ENCODE results near the gene CHST8.

The CHST8 gene

DNA sequence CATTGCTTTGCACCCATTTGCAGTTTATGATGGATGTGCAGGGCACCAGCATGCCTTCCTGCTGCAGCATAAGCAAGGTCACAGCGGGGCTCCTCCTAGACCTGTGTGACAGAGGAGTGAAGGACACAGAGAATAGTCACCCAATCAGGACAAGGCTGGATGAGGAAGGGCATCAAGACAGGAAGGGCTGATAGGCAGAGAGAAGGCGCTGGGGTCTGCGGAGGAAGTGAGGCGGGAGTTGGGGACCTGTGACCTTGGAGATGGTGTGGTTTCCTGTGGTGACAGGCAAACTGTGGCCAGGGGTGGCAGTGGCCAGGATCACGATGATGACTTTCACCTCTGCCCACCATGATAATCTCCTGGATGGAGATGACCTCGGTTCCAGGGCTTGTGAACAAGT is 158.5 kb downstream of the CHST8 start:
- H3K27me3 ChIP-seq (ENCODE audit: insufficient read depth, low read length, poor library complexity), result no peaks in the 10 kb centered on the region
- H3K79me2 ChIP-seq (ENCODE audit: insufficient read depth, low read length), result no peaks in the 10 kb centered on the region
- no peaks in the 10 kb centered on the region for H3K9me3 ChIP-seq (ENCODE audit: insufficient read depth, low read length, severe bottlenecking)
- no peak overlapping the region for H3K27ac ChIP-seq (ENCODE audit: low read length)
- no peak overlapping the region for H3K4me2 ChIP-seq (ENCODE audit: insufficient read depth, low read length)
- DNase-seq (no peak), ATAC-seq (ENCODE audit: insufficient read depth, low read depth) (no peak)
- no peaks in the 10 kb centered on the region for H3K4me1 ChIP-seq (ENCODE audit: insufficient read depth, low read length)
- H3K36me3 ChIP-seq (ENCODE audit: insufficient read depth, low read length), result no peaks in the 10 kb centered on the region
- H2AFZ ChIP-seq (ENCODE audit: low read depth, low read length), result no peak overlapping the region
- no peak overlapping the region for H3K9ac ChIP-seq (ENCODE audit: low read depth, low read length)
- H4K20me1 ChIP-seq (ENCODE audit: insufficient read depth, low read length), result peaks cover 19% of the 10 kb centered on the region
- TF ChIP-seq, protein P1, sequence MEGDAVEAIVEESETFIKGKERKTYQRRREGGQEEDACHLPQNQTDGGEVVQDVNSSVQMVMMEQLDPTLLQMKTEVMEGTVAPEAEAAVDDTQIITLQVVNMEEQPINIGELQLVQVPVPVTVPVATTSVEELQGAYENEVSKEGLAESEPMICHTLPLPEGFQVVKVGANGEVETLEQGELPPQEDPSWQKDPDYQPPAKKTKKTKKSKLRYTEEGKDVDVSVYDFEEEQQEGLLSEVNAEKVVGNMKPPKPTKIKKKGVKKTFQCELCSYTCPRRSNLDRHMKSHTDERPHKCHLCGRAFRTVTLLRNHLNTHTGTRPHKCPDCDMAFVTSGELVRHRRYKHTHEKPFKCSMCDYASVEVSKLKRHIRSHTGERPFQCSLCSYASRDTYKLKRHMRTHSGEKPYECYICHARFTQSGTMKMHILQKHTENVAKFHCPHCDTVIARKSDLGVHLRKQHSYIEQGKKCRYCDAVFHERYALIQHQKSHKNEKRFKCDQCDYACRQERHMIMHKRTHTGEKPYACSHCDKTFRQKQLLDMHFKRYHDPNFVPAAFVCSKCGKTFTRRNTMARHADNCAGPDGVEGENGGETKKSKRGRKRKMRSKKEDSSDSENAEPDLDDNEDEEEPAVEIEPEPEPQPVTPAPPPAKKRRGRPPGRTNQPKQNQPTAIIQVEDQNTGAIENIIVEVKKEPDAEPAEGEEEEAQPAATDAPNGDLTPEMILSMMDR (IDR thresholded peaks at IDR 0.05; ENCODE audit: borderline replicate concordance, extremely low read depth, low read length, poor library complexity, severe bottlenecking), result no peak
- TF ChIP-seq EZH2 (IDR thresholded peaks at IDR 0.05; ENCODE audit: borderline replicate concordance, low read depth, low read length, severe bottlenecking), result no peak
- H3K4me3 ChIP-seq (ENCODE audit: low read depth in 1 of 2, low read length in 2 of 2), result no peak overlapping the region

DNA sequence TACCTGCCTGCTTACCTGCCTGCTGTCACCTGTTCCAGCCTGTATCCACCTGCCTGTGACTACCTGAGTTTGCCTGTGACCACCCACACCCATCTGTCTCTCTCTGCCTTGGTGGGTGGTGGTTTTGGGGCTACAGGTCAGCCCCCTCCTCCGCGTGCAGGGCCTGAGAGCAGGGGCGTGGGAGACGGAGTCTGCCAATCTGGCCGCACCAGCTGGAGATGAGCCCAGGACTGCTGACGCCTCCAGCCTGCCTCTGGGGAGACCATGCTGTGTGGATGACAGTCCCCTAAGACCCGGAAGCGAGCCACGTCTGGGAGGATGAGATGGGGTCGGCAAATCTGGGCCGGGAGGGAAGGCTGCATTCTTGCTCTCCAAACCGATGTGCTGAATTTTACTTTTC is 159.0 kb downstream of the CHST8 start:
- TF ChIP-seq, protein P1 (IDR thresholded peaks at IDR 0.05; ENCODE audit: borderline replicate concordance, extremely low read depth, low read length, poor library complexity, severe bottlenecking), result no peak
- TF ChIP-seq EZH2 (IDR thresholded peaks at IDR 0.05; ENCODE audit: borderline replicate concordance, low read depth, low read length, severe bottlenecking), result no peak

DNA sequence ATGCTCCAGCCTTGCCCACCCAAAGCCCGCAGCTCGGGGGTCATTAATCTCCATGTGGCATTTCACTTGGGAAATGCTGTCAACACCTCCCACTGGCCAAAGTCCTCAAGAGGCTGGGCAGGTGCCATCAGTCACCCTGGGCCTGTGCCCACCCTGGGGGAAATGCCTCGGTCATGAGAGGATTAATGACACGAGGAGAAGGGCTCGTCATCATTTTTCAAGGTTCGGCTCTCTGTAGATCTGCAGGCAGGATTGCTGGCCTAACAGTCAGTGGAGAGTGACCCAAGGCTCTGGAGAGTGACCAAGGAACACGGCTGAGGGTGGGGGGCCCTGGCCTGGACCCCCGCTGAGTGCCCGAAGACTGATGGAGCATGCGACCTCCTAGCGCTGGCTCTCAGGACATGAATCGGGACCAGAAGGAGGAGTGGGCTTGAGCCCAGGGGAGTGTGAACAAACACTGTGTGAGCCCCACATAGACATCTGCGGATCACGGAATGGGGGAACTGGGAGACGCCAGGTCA is 159.7 kb downstream of the CHST8 start:
- Histone ChIP-seq H2AFZ (ENCODE audit: low read depth, low read length) (no peak overlapping the region), H3K79me2 (ENCODE audit: insufficient read depth, low read length) (no peaks in the 10 kb centered on the region), H3K4me1 (ENCODE audit: insufficient read depth, low read length) (no peaks in the 10 kb centered on the region), H4K20me1 (ENCODE audit: insufficient read depth, low read length) (peaks cover 19% of the 10 kb centered on the region), H3K27ac (ENCODE audit: low read length) (no peak overlapping the region), H3K9ac (ENCODE audit: low read depth, low read length) (no peak overlapping the region), H3K4me3 (ENCODE audit: low read depth in 1 of 2, low read length in 2 of 2) (no peak overlapping the region), H3K27me3 (ENCODE audit: insufficient read depth, low read length, poor library complexity) (no peaks in the 10 kb centered on the region), H3K36me3 (ENCODE audit: insufficient read depth, low read length) (no peaks in the 10 kb centered on the region), H3K9me3 (ENCODE audit: insufficient read depth, low read length, severe bottlenecking) (no peaks in the 10 kb centered on the region), H3K4me2 (ENCODE audit: insufficient read depth, low read length) (no peak overlapping the region)
- DNase-seq (no peak), ATAC-seq (ENCODE audit: insufficient read depth, low read depth) (no peak)
- no peak for TF ChIP-seq EZH2 (IDR thresholded peaks at IDR 0.05; ENCODE audit: borderline replicate concordance, low read depth, low read length, severe bottlenecking)
- TF ChIP-seq, protein P1 (IDR thresholded peaks at IDR 0.05; ENCODE audit: borderline replicate concordance, extremely low read depth, low read length, poor library complexity, severe bottlenecking), result no peak

More for the DNA sequence above, 159.0 kb downstream of the CHST8 start:
- H3K79me2 ChIP-seq (ENCODE audit: insufficient read depth, low read length), result no peaks in the 10 kb centered on the region
- ATAC-seq (ENCODE audit: insufficient read depth, low read depth) (no peak), DNase-seq (no peak)
- H3K27ac ChIP-seq (ENCODE audit: low read length), result no peak overlapping the region
- no peaks in the 10 kb centered on the region for H3K27me3 ChIP-seq (ENCODE audit: insufficient read depth, low read length, poor library complexity)
- no peaks in the 10 kb centered on the region for H3K36me3 ChIP-seq (ENCODE audit: insufficient read depth, low read length)
- no peaks in the 10 kb centered on the region for H3K4me1 ChIP-seq (ENCODE audit: insufficient read depth, low read length)
- no peaks in the 10 kb centered on the region for H3K9me3 ChIP-seq (ENCODE audit: insufficient read depth, low read length, severe bottlenecking)
- no peak overlapping the region for H3K4me2 ChIP-seq (ENCODE audit: insufficient read depth, low read length)
- peaks cover 19% of the 10 kb centered on the region for H4K20me1 ChIP-seq (ENCODE audit: insufficient read depth, low read length)
- no peak overlapping the region for H3K9ac ChIP-seq (ENCODE audit: low read depth, low read length)
- no peak overlapping the region for H2AFZ ChIP-seq (ENCODE audit: low read depth, low read length)
- H3K4me3 ChIP-seq (ENCODE audit: low read depth in 1 of 2, low read length in 2 of 2), result no peak overlapping the region

DNA sequence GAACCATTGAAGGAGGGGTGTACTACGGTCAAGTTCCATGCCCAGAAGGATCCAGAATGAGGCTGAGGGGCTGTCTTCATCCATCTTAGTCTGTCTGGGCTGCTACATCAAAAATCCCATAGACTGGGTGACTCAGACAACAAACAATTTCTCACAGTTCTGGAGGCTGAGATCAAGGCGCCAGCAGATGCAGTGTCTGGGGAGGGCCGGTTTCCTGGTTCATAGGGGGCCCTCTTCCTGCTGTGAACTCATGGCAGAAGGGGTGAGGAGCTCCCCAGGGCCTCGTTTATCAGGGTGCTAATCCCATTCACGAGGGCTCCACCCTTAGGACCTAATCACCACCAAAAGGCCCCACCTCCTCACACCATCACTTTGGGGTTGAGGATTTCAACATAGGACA is 160.2 kb downstream of the CHST8 start:
- Histone ChIP-seq H3K36me3 (ENCODE audit: insufficient read depth, low read length) (no peaks in the 10 kb centered on the region), H3K27ac (ENCODE audit: low read length) (no peak overlapping the region), H2AFZ (ENCODE audit: low read depth, low read length) (no peak overlapping the region), H3K9ac (ENCODE audit: low read depth, low read length) (no peak overlapping the region), H3K4me3 (ENCODE audit: low read depth in 1 of 2, low read length in 2 of 2) (no peak overlapping the region), H3K4me1 (ENCODE audit: insufficient read depth, low read length) (no peaks in the 10 kb centered on the region), H4K20me1 (ENCODE audit: insufficient read depth, low read length) (peaks cover 15% of the 10 kb centered on the region), H3K79me2 (ENCODE audit: insufficient read depth, low read length) (no peaks in the 10 kb centered on the region), H3K27me3 (ENCODE audit: insufficient read depth, low read length, poor library complexity) (no peaks in the 10 kb centered on the region), H3K9me3 (ENCODE audit: insufficient read depth, low read length, severe bottlenecking) (no peaks in the 10 kb centered on the region), H3K4me2 (ENCODE audit: insufficient read depth, low read length) (no peak overlapping the region)
- ATAC-seq (ENCODE audit: insufficient read depth, low read depth) (no peak), DNase-seq (no peak)
- no peak for TF ChIP-seq EZH2 (IDR thresholded peaks at IDR 0.05; ENCODE audit: borderline replicate concordance, low read depth, low read length, severe bottlenecking)
- TF ChIP-seq, protein P1 (IDR thresholded peaks at IDR 0.05; ENCODE audit: borderline replicate concordance, extremely low read depth, low read length, poor library complexity, severe bottlenecking), result no peak
